Placental pericyte (primary cell): ENCODE data around the gene KLF15. TPM values are rescaled to one million over a fixed set of nuclear protein-coding genes. Genes with fewer than 3 reads are reported as not detected.

Source experiments
- total RNA-seq: library from RNA; depleted of rRNA; stranded (reverse); fragments of >200 nt; gene quantifications from 2 replicates; pipeline ENCODE4 v1.2.3, GENCODE V29; 2012

KLF15 gene
- 0.29 and 2.8 TPM in 2 replicates for total RNA-seq

DNA sequence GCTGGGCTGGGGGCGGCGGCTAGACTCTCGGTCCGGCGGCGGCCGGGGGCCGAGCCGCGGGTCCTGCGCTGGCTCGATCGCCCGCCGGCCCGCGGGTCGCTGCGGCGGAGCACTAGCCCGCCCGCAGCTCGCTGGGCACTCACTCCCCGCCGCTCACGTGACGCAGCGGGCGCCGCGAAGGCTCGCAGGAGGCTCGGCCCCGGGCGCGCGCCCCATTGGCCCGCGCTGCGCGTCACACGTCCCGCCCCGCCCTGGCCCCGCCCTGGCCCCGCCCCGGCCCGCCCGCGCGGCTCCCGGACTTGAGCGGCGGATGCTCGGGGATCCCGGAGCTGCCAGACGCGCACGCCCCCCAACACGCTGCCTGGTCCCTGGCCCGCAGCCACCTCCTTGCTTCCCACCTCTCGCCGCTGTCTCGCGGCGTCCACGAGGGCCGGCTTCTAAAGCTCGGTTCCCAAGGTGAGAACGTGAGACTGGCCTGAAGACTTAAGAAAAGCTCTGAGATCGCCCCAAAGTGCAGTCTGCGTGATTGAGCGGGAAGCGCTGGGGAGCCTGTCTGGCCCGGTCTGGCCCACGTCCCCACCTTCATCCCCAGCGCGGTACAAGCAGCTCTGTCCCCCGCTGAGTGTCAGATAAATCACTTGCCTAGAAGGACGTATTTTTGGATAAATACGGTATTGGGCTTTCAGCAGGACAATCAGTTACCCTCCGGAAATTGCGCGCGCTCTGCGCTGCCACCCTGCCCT, at the start of gene KLF15:
TSS of gene KLF15 (minus strand) at position 114 of the 743 bp plus-strand sequence. CDS start 4,486 bp downstream, outside the sequence.

DNA sequence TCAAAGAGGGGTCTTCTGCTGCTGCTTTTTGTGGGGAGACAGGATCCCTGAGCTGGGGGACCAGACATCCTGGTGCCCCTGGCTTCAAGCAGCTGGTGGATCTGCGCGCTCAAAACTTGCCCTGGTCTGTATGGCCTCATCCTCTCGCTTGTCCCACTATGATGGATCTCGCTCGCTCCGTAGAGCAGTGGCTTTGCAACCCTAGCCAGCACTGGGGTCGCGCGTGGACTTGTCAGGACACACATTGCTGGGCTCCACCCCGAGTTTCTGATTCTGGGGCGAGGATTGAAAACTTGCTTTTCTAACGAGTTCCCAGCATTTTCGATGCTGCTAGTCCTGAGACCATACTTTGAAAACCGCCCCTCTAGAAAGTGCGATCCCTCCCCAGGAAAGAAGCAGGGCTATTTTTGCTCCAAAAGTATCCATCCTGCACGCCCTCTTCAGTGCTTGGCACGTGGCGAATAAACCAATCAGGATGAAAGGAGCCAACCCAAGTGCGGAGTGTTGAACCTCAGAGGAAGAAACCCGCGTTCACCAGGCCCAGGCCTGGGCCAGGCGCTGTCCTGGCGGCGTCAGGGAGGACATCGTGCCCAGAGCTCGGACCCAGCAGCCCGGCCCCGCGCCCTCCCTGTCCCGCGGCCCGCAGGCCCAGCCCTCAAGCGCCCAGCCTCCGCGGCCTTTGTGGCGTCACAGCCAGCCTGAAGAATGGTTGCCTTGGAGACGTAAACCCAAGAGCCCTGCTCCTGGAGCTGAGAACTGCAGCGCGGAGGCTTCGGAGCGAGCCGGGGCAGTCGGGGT, 37.2 kb upstream of the KLF15 start, which contains the start of gene CFAP100:
TSS of gene CFAP100 (plus strand) at position 731 of the 798 bp plus-strand sequence. CDS start 1,092 bp downstream, outside the sequence.

Other genes with a start within 250 kb of the KLF15 start
- 0.44 and 1.3 TPM in 2 replicates for gene ALDH1L1, start 176.8 kb downstream of the KLF15 start, total RNA-seq
- gene CFAP100, start 37.5 kb upstream of the KLF15 start, total RNA-seq = not detected in 2 replicates
- 26.7 and 33.2 TPM in 2 replicates for gene ZXDC, start 118.5 kb upstream of the KLF15 start, total RNA-seq
- not detected in 2 replicates for gene UROC1, start 160.4 kb upstream of the KLF15 start, total RNA-seq
- not detected in 2 replicates for gene CHST13, start 166.7 kb upstream of the KLF15 start, total RNA-seq
- gene C3orf22, start 201.5 kb upstream of the KLF15 start, total RNA-seq = not detected in 2 replicates